Measurements from ENCODE around the gene TIMM10B.
"Not testable (repeated sequence)": the region's sequence is repeated elsewhere in the genome, so short reads cannot be mapped to it uniquely, and the experiment has no call there.

The TIMM10B gene

DNA sequence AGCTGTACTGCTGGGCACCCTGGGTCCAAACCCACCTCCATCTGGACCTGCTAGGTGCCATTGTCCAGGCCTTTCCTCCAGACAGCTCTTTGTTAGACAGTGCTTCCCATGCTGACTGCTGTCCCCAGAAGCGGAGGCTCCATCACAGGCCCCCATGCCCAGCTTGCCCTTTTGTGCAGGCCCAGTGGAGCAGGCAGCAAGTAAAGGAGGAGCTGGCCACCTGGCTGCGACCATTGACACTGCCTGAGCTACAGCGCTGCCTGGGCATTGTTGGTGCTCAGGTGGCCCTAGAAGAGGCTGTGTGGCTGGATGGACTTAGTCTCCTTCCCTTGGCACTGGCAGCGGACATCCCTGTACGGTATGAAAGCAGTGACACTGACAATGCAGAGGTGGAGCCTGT lies 17.2 kb downstream of the TIMM10B start:
- TF ChIP-seq, protein P1, sequence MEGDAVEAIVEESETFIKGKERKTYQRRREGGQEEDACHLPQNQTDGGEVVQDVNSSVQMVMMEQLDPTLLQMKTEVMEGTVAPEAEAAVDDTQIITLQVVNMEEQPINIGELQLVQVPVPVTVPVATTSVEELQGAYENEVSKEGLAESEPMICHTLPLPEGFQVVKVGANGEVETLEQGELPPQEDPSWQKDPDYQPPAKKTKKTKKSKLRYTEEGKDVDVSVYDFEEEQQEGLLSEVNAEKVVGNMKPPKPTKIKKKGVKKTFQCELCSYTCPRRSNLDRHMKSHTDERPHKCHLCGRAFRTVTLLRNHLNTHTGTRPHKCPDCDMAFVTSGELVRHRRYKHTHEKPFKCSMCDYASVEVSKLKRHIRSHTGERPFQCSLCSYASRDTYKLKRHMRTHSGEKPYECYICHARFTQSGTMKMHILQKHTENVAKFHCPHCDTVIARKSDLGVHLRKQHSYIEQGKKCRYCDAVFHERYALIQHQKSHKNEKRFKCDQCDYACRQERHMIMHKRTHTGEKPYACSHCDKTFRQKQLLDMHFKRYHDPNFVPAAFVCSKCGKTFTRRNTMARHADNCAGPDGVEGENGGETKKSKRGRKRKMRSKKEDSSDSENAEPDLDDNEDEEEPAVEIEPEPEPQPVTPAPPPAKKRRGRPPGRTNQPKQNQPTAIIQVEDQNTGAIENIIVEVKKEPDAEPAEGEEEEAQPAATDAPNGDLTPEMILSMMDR (IDR thresholded peaks at IDR 0.05; ENCODE audit: control insufficient read depth, insufficient read depth, low read depth, low read length, missing control alignments), result no peak
- DNase-seq (ENCODE audit: low read depth), result no peak
- H3K4me3 ChIP-seq (ENCODE audit: control insufficient read depth, low read depth, low read length), result no peak overlapping the region

GRCh38 chr11:6502382-6502781 lies 21.1 kb downstream of the TIMM10B start:
- H3K4me3 ChIP-seq (ENCODE audit: control insufficient read depth, low read depth, low read length), result no peak overlapping the region
- TF ChIP-seq, protein P1 (IDR thresholded peaks at IDR 0.05; ENCODE audit: control insufficient read depth, insufficient read depth, low read depth, low read length, missing control alignments), result no peak
- no peak for DNase-seq (ENCODE audit: low read depth)

- TF ChIP-seq, protein P1 (IDR thresholded peaks at IDR 0.05; ENCODE audit: control insufficient read depth, insufficient read depth, low read depth, low read length, missing control alignments), result no peak
- DNase-seq (ENCODE audit: low read depth), result no peak
- no peak overlapping the region for H3K4me3 ChIP-seq (ENCODE audit: control insufficient read depth, low read depth, low read length)
Measured at GRCh38 chr11:6504166-6504565, 22.9 kb downstream of the TIMM10B start.

GRCh38 chr11:6505577-6506240 lies 24.4 kb downstream of the TIMM10B start:
- no peak for DNase-seq (ENCODE audit: low read depth)
- H3K4me3 ChIP-seq (ENCODE audit: control insufficient read depth, low read depth, low read length), result no peak overlapping the region
- TF ChIP-seq, protein P1 (IDR thresholded peaks at IDR 0.05; ENCODE audit: control insufficient read depth, insufficient read depth, low read depth, low read length, missing control alignments), result peak; percentile 70

DNA sequence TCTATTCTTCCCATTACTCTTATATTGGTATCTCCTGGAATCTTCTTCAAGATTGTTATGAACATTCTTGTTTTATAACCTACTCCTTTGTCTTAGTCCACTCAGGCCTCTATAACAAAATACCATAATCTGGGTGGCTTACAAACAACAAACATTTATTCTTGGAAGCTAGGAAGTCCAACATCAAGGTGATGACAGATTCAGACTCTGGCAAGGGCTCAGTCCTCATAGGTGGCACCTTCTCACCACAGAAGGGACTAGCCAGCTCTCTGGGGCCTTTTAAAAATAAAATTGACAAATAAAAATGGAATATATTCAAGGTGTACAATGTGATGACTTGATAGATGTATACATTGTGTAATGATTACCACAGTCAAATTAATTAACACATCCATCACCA lies 35.6 kb downstream of the TIMM10B start:
- H3K4me3 ChIP-seq (ENCODE audit: control insufficient read depth, low read depth, low read length), result no peak overlapping the region
- TF ChIP-seq, protein P1 (IDR thresholded peaks at IDR 0.05; ENCODE audit: control insufficient read depth, insufficient read depth, low read depth, low read length, missing control alignments), result no peak
- no peak for DNase-seq (ENCODE audit: low read depth)

DNA sequence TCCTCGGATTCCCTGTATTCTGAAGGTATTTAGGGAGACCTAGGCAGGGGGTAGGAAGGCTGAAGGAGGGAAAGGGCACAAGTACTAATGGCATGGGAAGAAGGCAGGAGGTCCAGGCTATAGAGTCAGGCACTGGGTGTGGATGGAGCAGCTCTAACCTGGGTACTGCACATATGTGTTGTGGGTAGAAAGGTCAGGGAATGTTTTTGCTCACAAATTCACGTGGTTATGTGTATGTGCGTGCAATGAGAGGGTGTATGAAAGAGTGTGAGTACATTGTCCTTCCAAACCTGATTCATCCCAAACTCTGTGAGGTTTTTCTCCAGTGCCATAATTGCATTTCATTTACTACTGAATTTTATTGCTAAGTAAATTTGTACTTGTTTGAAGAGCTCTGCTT lies 39.0 kb downstream of the TIMM10B start:
- DNase-seq (ENCODE audit: low read depth), result no peak
- TF ChIP-seq, protein P1 (IDR thresholded peaks at IDR 0.05; ENCODE audit: control insufficient read depth, insufficient read depth, low read depth, low read length, missing control alignments), result no peak
- no peak overlapping the region for H3K4me3 ChIP-seq (ENCODE audit: control insufficient read depth, low read depth, low read length)

DNA sequence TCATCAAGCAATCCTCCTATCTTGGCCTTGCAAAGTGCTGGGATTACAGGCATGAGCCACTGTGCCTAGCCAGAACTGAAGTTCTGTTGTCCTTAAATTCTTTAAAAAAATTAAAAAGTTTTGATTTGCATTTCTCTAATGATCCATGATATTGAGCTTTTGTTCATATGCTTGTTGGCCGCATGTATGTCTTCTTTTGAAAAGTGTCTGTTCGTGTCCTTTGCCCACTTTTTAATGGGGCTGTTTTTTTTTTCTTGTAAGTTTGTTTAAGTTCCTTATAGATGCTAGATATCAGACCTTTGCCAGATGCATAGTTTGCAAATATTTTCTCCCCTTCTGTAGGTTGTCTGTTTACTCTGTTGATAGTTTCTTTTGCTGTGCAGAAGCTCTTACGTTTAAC lies 40.6 kb downstream of the TIMM10B start:
- not testable (repeated sequence) for H3K4me3 ChIP-seq (ENCODE audit: control insufficient read depth, low read depth, low read length); DNase-seq (ENCODE audit: low read depth)
